Superior temporal gyrus (tissue), 1 donor: ENCODE measurements around the gene PDILT.
A peak's percentile ranks its signal among the peaks of the same experiment; 100 is the strongest.
"Not testable (repeated sequence)": the region's sequence is repeated elsewhere in the genome, so short reads cannot be mapped to it uniquely, and the experiment has no call there.

Experiments used
- DNase-seq: peaks from one replicate; pipeline ENCODE4 v3.0.0-alpha.2; 2016; ENCODE audit errors: extremely low spot score

The PDILT gene, protein sequence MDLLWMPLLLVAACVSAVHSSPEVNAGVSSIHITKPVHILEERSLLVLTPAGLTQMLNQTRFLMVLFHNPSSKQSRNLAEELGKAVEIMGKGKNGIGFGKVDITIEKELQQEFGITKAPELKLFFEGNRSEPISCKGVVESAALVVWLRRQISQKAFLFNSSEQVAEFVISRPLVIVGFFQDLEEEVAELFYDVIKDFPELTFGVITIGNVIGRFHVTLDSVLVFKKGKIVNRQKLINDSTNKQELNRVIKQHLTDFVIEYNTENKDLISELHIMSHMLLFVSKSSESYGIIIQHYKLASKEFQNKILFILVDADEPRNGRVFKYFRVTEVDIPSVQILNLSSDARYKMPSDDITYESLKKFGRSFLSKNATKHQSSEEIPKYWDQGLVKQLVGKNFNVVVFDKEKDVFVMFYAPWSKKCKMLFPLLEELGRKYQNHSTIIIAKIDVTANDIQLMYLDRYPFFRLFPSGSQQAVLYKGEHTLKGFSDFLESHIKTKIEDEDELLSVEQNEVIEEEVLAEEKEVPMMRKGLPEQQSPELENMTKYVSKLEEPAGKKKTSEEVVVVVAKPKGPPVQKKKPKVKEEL

DNA sequence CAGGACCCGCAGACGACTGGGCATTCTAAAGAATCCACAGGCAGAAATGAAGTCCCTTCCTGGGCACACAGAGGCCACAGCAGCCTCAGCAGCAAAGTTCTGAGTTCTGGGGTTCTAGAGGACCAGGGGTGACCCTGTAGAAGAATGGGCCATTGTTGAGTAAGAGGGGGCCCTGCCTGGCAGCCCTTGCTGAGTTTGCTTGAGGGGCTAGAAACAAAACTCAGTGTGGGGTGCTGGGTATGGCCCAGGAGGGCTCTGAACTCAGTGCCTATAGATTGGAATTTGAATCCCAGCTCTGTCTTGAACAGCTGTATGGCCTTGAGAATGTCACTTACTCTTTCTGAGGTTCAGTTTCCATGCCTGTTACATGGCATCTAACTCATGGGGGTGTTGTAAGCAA is at the start of gene PDILT:
Gene PDILT (minus strand): TSS at position 101 of the 400 bp plus-strand sequence. CDS start 5,437 bp downstream, outside the sequence.
- DNase-seq = no peak

DNA sequence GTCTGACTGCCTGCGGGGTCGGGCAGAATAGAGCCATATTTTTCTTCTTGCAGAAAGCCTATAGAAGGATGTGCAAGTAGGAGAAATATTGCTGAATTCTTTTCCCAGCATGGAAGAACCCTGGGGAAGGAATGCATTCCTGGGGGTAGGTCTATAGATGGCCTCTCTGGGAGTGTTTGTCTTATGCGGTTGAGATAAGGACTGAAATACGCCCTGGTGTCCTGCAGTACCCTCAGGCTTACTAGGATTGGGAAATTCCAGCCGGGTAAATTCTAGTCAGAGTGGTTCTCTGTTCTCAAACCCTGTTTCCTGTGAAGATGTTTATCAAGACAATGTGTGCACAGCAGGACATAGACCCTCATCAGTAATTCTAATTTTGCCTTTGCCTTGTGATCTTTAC is 49.1 kb upstream of the PDILT start:
- DNase-seq = not testable (repeated sequence)

DNA sequence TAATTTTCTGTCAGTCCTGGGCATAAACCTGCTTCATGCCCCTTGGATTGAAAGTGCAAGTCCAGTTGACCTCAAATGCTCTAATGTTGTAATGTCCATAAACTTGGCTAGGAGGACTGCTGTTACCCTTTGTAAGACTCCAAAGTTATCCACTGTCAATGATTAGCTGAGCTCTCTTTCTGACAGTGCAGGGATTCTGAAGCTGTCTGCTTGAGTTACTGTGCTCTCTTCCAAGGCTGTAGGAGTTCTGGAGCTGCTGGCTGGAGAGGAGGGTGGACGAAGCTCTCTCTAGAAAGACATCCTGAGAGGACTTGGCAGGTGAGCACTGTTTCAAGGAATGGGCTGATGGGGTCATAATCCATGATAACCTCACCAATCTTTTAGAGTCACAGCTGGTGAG is 46.8 kb upstream of the PDILT start, which contains the start of gene ACSM2A:
Gene ACSM2A (plus strand): TSS at position 158 of the 400 bp plus-strand sequence. CDS start 8,594 bp downstream, outside the sequence.
- DNase-seq = not testable (repeated sequence)

DNA sequence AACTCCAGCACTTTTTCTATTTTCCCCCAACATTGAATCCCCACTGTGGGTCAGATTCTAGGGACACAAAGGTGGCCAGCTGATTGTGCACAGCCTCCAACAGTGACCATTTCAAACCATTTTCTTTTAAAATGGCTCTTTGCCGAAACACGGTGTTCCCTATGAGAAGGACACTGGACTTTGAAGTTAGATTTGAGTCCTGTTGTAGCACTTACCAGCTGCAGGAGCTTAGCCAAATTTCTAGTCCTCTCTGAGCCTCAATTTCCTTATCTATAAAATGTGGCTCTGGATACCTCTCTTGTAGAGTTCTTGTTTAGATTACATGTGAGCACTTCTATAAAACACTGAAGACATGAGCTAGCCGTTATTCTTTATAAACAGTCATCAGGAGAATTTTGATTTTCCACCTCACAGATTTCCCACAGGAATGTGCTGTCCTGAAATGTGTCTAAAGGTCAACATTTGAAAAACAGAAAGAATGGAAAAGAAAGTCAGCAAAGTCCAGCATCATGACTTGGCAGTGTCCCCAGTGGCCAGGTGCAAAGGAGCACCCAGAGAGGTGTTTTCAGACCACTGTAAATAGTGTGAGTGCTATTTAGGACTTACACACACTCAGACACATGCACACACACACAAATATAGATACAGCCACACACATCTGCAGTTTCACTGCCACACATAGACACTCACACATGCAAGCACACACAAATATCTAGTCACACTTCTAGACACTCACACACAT is 42.3 kb upstream of the PDILT start:
- not testable (repeated sequence) for DNase-seq

DNA sequence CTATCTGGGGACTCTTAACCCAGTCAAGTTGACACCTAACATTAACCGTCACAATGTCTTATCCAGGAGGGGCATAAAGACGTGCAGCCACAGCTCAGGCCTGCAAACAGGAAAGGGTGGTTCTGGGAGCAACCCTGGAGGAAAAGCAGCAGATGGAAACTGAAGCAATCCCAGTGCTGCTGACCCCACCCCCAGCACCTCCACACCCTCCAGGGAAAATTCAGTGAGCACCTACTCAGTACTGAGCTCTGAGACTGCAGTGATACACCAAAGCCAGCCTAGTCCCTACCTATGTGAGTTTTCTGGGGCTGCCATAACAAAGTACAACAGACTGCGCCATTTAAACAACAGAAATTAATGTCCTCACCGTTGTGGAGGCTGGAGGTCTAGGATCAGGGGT is 37.3 kb upstream of the PDILT start:
- DNase-seq = not testable (repeated sequence)

DNA sequence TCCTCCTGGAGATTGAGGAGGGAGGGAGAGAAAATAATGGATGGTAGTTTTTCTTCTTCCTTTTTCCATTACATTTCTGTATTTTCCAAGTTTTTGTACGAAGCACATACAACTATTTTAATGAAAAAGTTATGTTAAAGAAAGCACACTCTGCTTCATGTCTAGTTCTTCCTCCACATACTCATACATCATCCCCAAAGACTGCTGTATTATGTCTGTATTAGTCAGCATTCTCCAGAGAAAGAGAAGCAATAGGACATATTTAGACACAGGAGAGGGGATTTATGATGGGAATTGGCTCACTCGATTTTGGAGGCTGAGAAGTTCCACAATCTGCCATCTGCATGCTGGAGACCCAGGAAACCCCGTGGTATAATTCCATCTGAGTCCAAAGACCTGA is 36.7 kb upstream of the PDILT start:
- DNase-seq = no peak

DNA sequence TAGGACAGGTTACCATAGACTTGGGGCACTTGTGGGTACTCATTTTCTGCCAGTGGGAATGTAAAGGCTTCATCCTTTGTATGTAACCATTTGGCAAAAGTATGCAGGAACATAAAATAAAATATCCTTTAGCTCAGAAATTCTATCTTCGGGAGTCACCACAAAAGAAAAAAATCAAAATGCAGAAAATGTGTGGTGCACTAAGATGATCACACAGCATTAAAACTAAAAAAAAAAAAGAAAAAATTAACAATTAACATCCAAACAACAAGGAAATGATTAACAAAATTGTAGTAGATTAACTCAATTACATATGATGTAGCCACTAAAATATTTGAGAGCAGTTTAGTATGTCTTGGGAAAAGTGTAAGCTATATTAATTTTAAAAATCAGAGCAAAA is 36.2 kb upstream of the PDILT start:
- DNase-seq = not testable (repeated sequence)

DNA sequence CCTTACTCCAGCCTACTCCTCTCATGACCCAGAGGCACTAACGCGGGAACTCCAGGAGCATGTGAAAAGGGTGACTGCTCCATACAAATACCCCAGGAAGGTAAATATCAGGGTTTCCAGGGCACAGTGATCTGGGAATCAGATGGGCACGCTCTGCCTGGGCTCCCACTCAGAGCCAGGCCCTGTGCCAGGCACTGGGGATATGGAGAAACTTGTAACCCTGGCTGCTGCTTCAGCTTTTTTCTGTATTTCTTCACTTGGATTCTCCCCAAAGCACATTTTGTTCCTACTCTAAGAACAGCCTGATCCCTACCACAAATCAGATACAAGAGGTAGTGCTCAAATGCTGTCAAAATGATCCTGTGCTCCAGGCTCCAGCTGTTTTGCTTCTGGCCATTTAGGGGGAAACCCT is 35.3 kb upstream of the PDILT start:
- not testable (repeated sequence) for DNase-seq

DNA sequence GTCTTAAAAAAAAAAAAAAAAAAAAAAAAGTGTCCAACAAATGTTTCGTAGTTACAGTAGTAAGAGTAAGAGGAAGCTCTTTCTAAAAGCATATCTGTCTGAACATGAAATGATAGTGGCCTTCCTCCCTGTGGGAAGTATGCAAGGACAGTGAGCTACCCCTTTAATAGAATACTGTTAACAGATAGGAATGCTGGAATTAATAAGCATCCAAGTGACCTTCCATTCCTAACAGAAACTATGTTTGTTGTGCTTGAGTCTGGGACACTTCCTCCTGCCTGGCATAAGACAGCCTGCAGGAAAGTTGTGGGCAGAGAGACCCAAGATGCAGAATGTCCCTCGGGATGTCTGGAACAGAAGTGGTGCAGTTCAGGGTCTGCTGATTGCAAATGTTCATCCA is 34.4 kb upstream of the PDILT start:
- not testable (repeated sequence) for DNase-seq

DNA sequence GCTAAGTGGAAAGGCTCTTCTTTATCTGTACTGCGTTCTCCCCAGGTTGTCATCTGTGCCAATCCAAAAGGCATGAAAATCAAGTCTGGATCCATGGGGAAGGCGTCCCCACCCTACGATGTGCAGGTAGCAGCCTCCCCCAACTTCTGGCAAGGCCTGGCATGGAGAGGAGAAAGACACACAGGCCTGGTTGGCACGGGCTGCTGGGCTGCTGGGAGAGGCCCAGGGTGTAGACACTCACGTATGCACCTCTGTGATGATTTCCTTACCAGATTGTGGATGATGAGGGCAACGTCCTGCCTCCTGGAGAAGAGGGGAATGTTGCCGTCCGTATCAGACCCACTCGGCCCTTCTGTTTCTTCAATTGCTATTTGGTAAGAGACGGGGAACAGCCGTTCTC is 26.4 kb upstream of the PDILT start:
- no peak for DNase-seq

DNA sequence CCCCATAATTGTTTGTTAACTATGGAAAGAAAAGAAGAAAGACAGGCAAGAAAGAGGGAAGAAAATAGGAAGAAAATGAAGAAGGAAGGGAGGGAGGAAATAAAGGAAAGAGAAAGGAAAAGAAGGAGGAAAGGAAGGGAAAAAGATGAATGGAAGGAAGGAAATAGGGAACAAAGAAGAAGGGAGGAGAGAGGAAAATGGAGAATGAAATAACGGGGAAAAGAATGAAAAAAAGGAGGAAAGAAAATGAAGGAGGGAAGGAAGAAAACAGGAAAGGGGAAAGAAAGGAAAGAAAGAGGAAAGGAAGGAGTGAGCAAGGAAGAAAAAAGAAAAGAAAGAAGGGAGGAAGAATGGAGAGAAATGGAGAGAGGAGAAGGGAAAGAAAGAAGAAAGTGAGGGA is 25.9 kb upstream of the PDILT start:
- DNase-seq = not testable (repeated sequence)

DNA sequence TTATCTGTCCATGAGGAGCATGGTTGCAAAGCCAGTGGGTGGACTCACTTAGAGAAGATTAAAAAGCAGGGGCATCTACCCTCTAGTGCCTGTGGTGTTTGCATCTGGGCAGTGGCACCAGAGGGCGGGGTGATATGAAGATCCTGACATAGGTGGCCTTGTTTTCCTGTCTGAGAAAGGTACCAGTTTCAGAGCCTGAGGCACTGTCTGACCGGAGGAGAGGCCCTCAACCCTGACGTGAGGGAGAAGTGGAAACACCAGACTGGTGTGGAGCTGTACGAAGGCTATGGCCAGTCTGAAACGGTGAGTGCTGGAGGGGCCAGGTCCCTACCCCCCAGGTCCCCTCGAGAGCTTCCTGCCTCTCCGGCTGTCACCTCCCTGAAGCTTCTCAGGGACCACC is 25.0 kb upstream of the PDILT start:
- not testable (repeated sequence) for DNase-seq

DNA sequence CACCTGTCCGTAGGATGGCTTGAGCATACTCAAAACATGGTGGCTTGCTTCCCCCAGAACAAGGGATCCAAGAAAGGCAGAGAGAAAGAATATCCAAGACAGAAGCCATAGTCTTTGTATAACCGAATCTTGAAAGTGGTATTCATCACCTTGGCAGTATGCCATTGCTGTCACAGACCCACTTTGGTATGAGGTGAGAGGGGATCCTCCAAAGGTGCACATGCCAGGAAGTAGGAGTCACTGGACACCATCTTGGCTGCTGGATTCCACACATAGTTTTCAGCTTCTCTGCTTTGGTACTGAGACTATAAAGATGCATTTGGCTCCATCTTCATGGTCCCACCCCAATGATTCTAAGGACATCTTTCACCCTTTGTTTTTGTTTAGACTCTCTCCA is 22.9 kb upstream of the PDILT start:
- DNase-seq = not testable (repeated sequence)

DNA sequence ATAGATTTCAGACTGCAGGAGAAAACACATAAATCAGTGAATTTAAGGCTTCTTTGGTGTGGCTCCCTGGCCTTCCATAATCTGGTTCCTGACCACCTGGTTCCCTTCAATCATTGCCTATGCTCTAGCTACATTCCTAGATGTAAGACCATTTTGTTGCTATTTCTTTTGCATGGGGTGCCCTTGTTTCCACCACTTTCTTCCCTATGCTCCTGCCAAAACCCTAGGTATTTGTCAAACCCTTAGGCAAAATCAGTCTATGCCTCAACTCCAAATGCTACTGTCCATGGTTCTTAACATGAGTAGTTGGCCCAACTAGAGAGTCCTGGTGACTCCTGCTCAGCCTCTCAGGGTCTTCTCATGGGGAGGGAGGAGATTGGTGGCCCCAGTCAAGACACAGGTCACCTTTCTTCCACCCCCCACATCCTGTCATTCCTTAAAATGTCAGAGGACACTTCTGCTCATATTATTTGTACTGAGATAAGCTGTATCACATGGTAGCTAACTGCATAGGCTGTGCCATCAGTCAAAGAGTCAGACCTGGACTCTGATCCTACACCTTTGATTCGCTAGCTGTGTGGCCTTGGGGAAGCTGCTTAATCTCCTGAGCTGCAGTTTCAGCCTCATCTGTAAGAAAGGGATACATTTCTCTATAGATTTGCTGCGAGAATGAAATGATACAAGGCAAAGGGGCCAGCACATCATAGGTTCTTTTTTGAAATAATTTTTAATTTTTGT is 19.8 kb upstream of the PDILT start:
- no peak for DNase-seq

DNA sequence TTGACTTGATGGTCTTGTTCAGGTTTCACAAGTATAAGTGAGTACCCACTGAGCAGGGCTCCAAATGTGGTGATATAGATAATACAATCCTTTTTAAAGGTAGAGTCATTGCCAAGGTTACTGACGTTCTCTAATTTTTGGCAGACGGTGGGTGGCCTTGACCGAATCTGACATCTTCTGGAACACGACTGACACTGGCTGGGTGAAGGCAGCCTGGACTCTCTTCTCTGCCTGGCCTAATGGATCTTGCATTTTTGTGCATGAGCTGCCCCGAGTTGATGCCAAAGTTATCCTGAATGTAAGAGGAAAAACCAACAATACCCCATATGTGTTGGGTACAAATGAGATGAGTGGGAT is 19.2 kb upstream of the PDILT start:
- not testable (repeated sequence) for DNase-seq

DNA sequence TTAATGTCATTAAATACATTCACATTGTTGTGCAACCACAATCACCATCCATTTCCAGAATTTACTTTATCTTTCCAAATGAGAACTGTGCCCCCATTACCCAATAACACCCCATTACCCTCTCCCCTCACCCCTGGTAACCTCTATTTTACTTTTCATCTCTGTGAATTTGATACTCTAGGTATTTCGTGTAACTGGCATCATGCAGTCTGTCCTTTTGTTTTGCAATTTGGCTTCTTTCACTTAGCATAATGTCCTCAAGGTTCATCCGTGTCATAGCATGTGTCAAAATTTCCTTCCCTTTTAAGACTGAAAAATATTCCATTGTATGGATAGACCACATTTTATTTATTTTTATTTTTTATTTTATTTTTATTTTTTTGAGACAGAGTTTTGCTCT is 17.2 kb upstream of the PDILT start:
- not testable (repeated sequence) for DNase-seq

DNA sequence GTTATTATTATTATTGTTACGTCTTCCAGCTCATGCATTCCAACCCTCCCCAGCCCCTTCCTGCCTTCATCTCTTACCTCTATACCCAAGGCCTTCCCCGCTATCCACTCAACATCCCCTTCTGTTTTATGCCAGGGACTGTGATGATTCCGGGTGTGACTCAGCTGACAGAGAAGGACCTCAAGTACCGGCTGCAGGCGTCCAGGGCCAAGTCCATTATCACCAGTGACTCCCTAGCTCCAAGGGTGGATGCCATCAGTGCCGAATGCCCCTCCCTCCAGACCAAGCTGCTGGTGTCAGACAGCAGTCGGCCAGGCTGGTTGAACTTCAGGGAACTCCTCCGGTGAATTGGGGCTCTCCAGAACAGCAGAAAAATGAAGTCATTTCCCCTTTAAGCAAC is 14.6 kb upstream of the PDILT start:
- not testable (repeated sequence) for DNase-seq

DNA sequence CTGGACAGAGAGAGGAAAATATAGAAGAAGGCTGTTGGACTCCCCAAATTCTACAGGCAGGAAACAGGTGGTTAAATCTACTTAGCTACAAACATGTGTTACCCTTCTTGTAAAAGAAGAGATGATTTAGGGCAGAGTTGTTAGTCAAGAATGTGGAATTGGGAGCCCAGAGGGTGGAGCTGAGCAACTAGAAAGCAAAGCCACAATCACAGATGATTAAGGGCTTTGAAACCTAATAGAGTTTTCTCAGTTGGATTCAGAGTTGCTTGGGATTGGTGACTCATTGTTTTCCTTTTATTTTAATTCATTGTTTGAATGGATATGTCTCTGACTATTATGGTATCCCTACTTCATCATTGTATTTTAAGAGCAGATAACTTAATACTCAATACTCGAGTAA is 11.0 kb upstream of the PDILT start:
- DNase-seq = no peak

DNA sequence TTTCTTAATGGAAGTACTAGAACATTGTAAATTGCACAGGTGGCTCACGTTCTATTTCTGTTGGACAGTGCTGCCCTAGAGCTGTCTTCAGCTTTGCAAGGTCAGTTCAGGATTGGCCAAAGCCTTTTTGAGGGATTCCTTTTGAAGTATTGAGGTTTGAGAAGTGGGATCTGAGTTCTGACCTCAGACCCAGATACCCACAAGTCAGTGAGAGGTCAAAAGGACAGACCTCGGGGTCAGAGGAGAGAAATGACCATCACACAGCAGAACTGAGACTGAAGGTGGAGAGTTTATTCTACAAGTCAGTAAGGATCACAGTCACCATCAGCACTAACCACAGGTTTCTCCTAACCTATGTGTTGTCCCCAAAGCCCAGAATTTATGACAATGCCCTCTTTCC is 6.5 kb upstream of the PDILT start:
- DNase-seq = no peak

DNA sequence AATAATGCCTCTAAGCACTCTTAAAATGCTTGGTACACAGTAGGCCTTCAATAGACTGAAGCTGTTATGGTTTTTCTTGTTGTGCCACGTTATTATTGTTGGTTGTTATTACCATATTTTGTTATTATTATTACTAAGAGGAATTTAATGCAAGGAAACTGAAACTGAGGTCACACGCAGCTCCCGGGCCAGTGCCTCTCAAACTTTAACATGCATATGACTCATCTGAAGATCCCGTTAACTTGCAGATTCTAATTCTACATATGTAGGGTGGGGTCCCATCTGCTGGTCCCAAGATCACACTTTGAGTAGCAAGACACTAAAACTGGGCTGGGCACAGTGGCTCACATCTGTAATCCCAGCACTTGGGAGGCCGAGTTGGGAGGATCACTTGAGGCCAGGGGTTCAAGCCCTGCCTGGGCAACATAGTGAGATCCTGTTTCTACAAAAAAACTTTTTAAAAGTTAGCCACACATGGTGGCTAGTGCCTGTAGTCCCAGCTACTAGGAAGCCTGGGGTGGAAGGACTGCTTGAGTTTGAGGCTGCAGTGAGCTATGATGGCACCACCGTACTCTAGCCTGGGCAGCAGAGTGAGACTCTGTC is 5.7 kb upstream of the PDILT start:
- DNase-seq = no peak

DNA sequence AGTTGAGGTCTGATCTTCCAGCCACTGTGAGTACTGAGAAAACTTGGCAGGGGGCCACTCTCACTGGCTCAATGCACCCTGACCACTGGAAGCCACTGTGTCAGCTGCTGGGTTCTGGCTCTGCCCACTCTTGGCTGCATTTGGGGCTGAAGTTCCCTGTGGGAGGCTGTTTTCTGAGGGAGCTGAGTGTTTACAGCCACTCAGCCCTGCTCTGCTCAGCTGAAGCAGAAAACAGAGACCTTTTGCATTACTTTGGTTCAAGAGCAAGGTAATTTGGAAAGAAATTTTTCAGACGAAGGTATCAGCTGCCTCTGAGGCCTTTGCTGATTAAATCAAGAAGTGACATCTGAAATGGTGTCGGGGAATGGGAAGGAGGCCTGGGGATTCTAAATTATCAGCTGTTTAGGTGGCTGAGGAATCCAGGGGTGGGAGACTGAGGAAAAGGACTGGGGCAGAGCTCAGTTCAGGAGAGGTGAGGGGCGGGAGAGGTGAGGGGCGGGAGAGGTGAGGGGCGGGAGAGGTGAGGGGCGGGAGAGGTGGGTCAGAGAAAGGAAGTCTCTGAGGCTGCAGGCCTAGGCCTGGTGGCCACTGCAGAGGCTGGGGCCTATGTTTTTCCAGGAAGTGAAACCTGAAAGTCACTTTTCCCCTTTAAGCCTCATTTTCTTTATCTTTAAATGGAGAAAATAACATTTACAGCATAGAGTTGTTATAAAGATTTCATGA is 5.0 kb upstream of the PDILT start, which contains the start of gene ACSM5:
Gene ACSM5 (plus strand): TSS at position 137 of the 723 bp plus-strand sequence. CDS start 1,951 bp downstream, outside the sequence.
- peak; percentile 33 for DNase-seq
